HUES48 (cell line): ENCODE results near the gene GRIN2D.
A peak's percentile ranks its signal among the peaks of the same experiment; 100 is the strongest.

Experiments
- H3K27ac ChIP-seq: one replicate; pipeline ENCODE4 v1.7.0; 2013; ENCODE audit warnings: low read depth, low read length, inconsistent platforms
- H3K27me3 ChIP-seq: 2 replicates; pipeline ENCODE4 v1.6.1; 2013; ENCODE audit warnings: mild to moderate bottlenecking, low read length; ENCODE audit not compliant: control insufficient read depth, insufficient read depth
- H3K36me3 ChIP-seq: 2 replicates; pipeline ENCODE4 v1.6.1; 2013; ENCODE audit warnings: low read length; ENCODE audit not compliant: control insufficient read depth, insufficient read depth
- H3K4me1 ChIP-seq: 2 replicates; pipeline ENCODE4 v1.6.1; 2013; ENCODE audit warnings: mild to moderate bottlenecking, low read length; ENCODE audit not compliant: control insufficient read depth, insufficient read depth
- H3K4me3 ChIP-seq: 2 replicates; pipeline ENCODE4 v1.5.1; 2013; ENCODE audit warnings: mild to moderate bottlenecking, low read depth, low read length
- H3K9ac ChIP-seq: 2 replicates; pipeline ENCODE4 v1.6.1; 2013; ENCODE audit warnings: mild to moderate bottlenecking, low read depth, low read length, moderate library complexity
- H3K9me3 ChIP-seq: 2 replicates; pipeline ENCODE4 v1.6.1; 2013; ENCODE audit warnings: low read length; ENCODE audit not compliant: control insufficient read depth, insufficient read depth

The GRIN2D gene

DNA sequence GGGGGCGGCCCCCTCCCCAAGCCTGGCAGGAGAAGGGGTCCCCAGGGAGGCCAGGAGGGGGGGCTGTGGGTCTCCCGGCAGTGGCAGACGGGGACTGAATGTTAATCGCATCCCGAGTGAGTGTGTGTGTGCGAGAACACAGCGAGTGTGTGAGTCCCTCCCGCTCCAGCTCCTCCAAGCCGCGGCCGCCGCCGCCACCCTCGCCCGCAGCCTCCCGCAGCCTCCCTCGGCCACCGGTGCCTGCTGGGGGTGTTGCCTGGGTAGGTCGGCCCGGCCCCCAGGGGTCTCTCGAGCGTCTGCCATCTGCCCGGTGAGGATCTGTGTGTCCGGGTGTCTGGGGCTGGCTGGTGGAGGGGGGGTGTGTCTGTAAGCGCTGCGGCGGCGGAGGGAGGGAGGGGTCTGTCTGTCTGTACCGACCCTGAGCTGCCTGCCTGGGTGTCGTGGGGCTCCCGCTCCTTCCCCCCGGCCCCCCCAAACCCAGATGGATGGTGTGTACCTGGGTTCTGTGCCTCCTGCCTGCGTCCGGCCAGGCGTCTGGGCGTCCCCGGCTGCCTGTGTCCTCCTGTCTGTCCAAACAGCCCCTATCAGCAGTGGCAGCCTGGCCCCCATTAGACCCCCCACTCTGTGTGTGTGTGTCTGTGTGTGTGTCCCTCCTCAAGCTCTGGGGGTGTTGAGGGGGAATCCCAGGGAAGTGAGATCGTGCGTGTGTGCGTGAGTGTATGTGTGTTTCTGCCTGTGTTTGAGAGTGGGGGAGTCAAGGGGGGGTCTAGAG, at the start of gene GRIN2D:
Gene GRIN2D, plus strand, starts transcription at position 110 of the 772 bp plus-strand sequence. CDS start 4,725 bp downstream, outside the sequence.
- Histone ChIP-seq H3K9ac (no peak within 1 kb of the TSS), H3K27me3 (peaks cover 57% of the 10 kb centered on the region), H3K27ac (no peak within 1 kb of the TSS), H3K4me3 (peak within 1 kb of the TSS; percentile 60), H3K9me3 (no peaks in the 10 kb centered on the region), H3K4me1 (peaks cover 22% of the 10 kb centered on the region), H3K36me3 (peaks cover 8% of the 10 kb centered on the region)

GRCh38 chr19:48344892-48345291, 48.6 kb upstream of the GRIN2D start:
- Histone ChIP-seq H3K27ac (no peak overlapping the region), H3K4me3 (no peak overlapping the region), H3K27me3 (no peaks in the 10 kb centered on the region), H3K4me1 (no peaks in the 10 kb centered on the region), H3K9me3 (no peaks in the 10 kb centered on the region), H3K9ac (no peak overlapping the region), H3K36me3 (no peaks in the 10 kb centered on the region)

GRCh38 chr19:48346191-48346590, 47.3 kb upstream of the GRIN2D start:
- H3K9me3 ChIP-seq: no peaks in the 10 kb centered on the region
- H3K9ac ChIP-seq: no peak overlapping the region
- H3K27ac ChIP-seq: no peak overlapping the region
- H3K4me3 ChIP-seq: no peak overlapping the region
- H3K36me3 ChIP-seq: no peaks in the 10 kb centered on the region
- no peaks in the 10 kb centered on the region for H3K4me1 ChIP-seq
- no peaks in the 10 kb centered on the region for H3K27me3 ChIP-seq

DNA sequence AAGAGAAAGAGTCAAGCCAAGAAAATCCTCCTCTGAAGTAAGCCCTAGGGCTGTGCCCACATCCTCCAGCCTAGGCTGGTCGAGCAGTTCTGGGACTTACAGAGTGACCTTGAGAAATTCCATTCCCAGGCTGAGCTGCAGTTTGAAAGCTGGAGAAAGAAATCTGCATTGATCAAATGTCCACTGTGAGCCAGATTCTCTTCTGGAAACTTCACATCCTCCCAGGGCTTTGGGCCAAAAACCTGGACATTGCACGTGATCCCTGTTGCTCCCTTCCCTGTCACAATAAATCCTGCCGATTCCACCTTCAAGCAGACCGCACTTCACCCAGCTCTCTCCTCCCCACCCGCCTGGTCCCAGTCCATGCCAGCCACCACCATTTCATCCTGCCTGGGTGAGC, 45.4 kb upstream of the GRIN2D start:
- Histone ChIP-seq H3K36me3 (no peaks in the 10 kb centered on the region), H3K27ac (no peak overlapping the region)

GRCh38 chr19:48348737-48349136, 44.7 kb upstream of the GRIN2D start:
- Histone ChIP-seq H3K4me3 (no peak overlapping the region), H3K27me3 (no peaks in the 10 kb centered on the region), H3K9ac (no peak overlapping the region), H3K4me1 (no peaks in the 10 kb centered on the region), H3K27ac (no peak overlapping the region), H3K36me3 (no peaks in the 10 kb centered on the region), H3K9me3 (no peaks in the 10 kb centered on the region)

More for the DNA sequence above, 45.4 kb upstream of the GRIN2D start:
- H3K27me3 ChIP-seq: no peaks in the 10 kb centered on the region
- no peak overlapping the region for H3K4me3 ChIP-seq
- H3K9me3 ChIP-seq: no peaks in the 10 kb centered on the region
- H3K4me1 ChIP-seq: no peaks in the 10 kb centered on the region
- no peak overlapping the region for H3K9ac ChIP-seq

DNA sequence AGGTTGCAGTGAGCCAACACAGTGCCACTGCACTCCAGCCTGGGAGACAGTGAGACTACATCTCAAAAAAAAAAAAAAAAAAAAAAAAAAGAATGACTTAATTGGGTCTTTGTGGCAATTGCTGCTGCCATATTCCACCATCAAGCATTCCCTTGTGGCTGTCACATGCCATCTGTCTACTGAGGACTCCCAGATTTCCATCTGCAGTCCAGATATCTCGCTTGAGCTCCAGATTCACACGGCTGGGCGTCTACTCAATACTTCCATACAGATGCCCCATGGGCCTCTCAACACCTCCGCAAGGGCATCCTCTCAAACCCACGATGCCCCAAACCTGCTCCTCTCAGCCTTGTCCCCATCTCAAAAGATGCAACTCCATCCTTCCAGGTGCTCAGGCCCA, 42.6 kb upstream of the GRIN2D start:
- no peak overlapping the region for H3K27ac ChIP-seq
- no peaks in the 10 kb centered on the region for H3K27me3 ChIP-seq
- no peak overlapping the region for H3K4me3 ChIP-seq
- H3K9ac ChIP-seq: no peak overlapping the region
- no peaks in the 10 kb centered on the region for H3K9me3 ChIP-seq
- H3K4me1 ChIP-seq: 0 out of 2 replicates have a peak, but pooled peaks cover 3% of the 10 kb centered on the region
- H3K36me3 ChIP-seq: no peaks in the 10 kb centered on the region

DNA sequence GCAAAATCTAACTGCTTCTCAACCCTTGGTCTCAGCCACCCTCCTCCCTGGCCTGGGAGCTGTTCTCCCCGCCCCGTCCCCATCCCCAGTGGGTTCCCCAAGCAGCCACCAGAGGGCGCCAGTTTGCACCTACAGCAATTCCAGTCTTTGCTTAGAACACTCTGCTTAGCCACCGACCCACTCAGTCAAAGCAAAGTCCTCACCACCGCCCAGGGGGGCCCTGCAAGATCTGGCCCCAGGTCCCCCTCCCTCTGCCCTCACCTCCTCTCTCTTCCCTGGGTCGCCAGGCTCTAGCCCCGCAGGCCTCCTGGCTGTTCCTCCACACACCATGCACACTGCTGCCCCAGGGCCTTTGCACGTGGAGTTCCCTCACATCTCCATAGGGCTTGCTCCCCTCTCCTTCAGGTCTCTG, 42.1 kb upstream of the GRIN2D start:
- Histone ChIP-seq H3K36me3 (no peaks in the 10 kb centered on the region), H3K4me3 (no peak overlapping the region), H3K9me3 (no peaks in the 10 kb centered on the region), H3K4me1 (0 out of 2 replicates have a peak, but pooled peaks cover 3% of the 10 kb centered on the region), H3K27me3 (no peaks in the 10 kb centered on the region), H3K27ac (no peak overlapping the region), H3K9ac (no peak overlapping the region)

- H3K27me3 ChIP-seq: no peaks in the 10 kb centered on the region
- H3K4me3 ChIP-seq: no peak overlapping the region
- no peaks in the 10 kb centered on the region for H3K9me3 ChIP-seq
- H3K4me1 ChIP-seq: 0 out of 2 replicates have a peak, but pooled peaks cover 3% of the 10 kb centered on the region
- no peaks in the 10 kb centered on the region for H3K36me3 ChIP-seq
- no peak overlapping the region for H3K27ac ChIP-seq
- no peak overlapping the region for H3K9ac ChIP-seq
Observed at GRCh38 chr19:48353677-48354076, 39.8 kb upstream of the GRIN2D start.

- Histone ChIP-seq H3K4me3 (no peak overlapping the region), H3K36me3 (no peaks in the 10 kb centered on the region), H3K27ac (no peak overlapping the region), H3K9ac (no peak overlapping the region), H3K27me3 (no peaks in the 10 kb centered on the region), H3K9me3 (no peaks in the 10 kb centered on the region), H3K4me1 (0 out of 2 replicates have a peak, but pooled peaks cover 3% of the 10 kb centered on the region)
Observed at GRCh38 chr19:48354332-48354992, 39.0 kb upstream of the GRIN2D start.

- Histone ChIP-seq H3K27me3 (no peaks in the 10 kb centered on the region), H3K4me3 (no peak overlapping the region), H3K9ac (no peak overlapping the region), H3K9me3 (no peaks in the 10 kb centered on the region), H3K4me1 (0 out of 2 replicates have a peak, but pooled peaks cover 3% of the 10 kb centered on the region), H3K27ac (peak overlapping the region; percentile 12), H3K36me3 (no peaks in the 10 kb centered on the region)
Observed at GRCh38 chr19:48355365-48355954, 38.0 kb upstream of the GRIN2D start.

DNA sequence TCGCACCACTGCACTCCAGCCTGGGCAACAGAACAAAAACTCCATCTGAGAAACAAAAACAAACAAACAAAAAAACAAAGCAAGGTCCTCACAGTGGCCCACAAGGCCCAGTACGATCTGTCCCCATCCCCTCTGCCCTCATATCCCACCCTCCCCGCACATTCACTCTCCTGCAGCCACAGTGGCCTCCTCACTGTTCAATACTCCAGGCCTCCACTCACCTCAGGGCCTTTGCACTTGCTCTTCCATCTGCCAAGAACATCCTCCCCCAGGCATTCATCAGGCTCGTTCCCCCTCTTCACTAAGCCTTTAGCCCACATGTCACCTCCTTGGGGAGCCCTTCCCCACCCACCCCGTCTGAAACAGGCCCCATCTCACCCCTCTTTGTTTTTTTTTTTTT, 34.3 kb upstream of the GRIN2D start:
- Histone ChIP-seq H3K36me3 (peaks cover 3% of the 10 kb centered on the region; the same call in 1 of the 2 replicates), H3K9me3 (no peaks in the 10 kb centered on the region), H3K27ac (no peak overlapping the region), H3K4me1 (peaks cover 7% of the 10 kb centered on the region; the same call in 1 of the 2 replicates), H3K9ac (no peak overlapping the region), H3K27me3 (no peaks in the 10 kb centered on the region), H3K4me3 (no peak overlapping the region)
